ENCODE results near the gene PTH2.

DNA sequence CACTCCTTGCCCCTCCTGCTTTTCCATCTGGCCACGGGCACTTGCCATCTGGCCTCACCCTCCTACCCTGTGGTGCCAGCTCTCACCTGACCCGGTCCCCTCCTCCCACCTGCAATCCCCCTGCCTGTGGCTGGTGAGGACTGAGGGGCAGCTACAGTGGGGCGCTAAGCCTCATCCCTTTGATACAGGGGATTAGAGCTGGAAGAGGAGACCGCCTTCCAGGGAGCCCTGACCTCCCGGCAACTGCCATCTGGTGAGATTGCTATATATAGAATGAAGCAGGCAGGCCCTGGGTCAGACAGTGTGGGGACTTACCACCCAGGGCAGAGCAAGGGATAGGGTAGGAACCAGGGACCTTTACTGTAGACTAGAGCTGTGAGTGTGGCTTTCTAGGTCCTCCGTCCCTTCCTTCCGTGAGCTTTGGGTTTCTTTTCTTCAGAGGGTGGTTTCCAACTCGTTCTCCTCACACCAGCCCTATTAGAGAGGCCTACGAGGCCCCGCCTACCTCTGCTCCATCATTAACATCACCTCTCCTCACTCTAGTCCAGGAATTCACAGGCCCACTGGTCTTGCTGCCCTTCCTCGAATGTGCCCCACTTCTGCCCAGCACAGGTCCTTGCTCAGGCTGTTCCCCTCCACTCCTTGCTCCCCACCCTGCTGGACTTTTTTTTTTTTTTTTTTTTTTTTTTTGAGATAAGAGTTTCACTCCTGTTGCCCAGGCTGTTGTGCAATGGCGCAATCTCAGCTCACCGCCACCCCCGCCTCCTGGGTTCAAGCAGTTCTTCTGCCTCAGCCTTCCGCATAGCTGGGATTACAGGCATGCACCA, 27.4 kb downstream of the PTH2 start:
- TF ChIP-seq, protein P1, sequence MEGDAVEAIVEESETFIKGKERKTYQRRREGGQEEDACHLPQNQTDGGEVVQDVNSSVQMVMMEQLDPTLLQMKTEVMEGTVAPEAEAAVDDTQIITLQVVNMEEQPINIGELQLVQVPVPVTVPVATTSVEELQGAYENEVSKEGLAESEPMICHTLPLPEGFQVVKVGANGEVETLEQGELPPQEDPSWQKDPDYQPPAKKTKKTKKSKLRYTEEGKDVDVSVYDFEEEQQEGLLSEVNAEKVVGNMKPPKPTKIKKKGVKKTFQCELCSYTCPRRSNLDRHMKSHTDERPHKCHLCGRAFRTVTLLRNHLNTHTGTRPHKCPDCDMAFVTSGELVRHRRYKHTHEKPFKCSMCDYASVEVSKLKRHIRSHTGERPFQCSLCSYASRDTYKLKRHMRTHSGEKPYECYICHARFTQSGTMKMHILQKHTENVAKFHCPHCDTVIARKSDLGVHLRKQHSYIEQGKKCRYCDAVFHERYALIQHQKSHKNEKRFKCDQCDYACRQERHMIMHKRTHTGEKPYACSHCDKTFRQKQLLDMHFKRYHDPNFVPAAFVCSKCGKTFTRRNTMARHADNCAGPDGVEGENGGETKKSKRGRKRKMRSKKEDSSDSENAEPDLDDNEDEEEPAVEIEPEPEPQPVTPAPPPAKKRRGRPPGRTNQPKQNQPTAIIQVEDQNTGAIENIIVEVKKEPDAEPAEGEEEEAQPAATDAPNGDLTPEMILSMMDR (conservative IDR thresholded peaks at IDR 0.05 in 1 of 2, IDR thresholded peaks at IDR 0.05 in 1 of 2; ENCODE audit: low read depth in 1 of 2, low read length in 2 of 2) = no peak
- no peak for TF ChIP-seq EZH2 (IDR thresholded peaks at IDR 0.05; ENCODE audit: low read length, missing control alignments)
